GM21526 (cell line): Measurements from ENCODE around the gene ZMYND19.
"Not testable (repeated sequence)": the region's sequence is repeated elsewhere in the genome, so short reads cannot be mapped to it uniquely, and the experiment has no call there.

Source experiments
- ATAC-seq: cut with Tn5 transposase; IDR thresholded peaks from one replicate; pipeline ENCODE4 v1.9.1; 2021; ENCODE audit warnings: moderate library complexity; ENCODE audit not compliant: unreplicated experiment, low FRiP score

Gene ZMYND19

DNA sequence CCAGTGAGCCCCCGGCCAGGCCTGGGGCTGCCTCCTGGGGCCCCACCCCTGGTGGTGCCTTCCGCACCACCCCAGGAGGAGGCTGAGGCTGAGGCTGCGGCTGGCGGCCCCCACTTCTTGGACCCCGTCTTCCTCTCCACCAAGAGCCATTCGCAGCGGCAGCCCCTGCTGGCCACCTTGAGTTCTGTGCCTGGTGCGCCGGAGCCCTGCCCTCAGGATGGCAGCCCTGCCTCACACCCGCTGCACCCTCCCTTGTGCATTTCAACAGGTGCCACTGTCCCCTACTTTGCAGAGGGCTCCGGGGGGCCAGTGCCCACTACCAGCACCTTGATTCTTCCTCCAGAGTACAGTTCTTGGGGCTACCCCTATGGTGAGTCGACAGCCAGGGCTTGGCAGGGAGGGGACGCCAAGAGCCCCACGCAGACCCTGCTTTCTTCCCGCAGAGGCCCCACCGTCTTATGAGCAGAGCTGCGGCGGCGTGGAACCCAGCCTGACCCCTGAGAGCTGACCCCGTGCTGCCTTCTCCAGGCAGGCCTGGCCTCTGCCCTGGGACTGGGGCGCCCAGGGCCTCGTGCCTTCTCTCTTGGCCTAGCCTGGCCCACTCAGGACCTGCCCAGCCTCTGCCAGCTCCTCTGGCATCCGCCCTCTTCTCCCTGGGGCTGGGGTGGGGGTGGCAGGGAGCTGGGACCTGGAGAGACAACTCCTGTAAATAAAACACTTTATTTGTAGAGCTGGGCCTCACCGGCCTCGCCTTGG, 24.5 kb upstream of the ZMYND19 start:
- no peak for ATAC-seq

GRCh38 chr9:137613738-137614523, 23.6 kb upstream of the ZMYND19 start:
- ATAC-seq = no peak

DNA sequence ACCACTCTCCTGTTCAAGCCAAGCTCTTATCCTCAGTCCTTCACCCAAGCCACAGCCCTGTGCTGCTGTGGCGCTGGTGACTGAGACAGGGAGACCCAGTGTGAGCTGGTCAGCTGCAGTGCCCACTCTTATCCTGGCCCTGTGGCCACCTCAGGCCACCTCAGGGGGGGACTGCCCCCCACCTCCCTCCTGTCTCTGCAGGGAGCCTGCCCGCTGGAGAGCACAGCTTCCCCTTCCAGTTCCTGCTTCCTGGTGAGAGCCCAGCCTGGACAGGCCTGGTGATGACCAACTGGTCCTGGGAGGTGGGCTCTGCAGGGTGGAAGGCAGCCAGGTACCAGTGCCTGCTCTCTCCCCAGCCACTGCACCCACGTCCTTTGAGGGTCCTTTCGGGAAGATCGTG, 22.9 kb upstream of the ZMYND19 start:
- ATAC-seq = no peak

DNA sequence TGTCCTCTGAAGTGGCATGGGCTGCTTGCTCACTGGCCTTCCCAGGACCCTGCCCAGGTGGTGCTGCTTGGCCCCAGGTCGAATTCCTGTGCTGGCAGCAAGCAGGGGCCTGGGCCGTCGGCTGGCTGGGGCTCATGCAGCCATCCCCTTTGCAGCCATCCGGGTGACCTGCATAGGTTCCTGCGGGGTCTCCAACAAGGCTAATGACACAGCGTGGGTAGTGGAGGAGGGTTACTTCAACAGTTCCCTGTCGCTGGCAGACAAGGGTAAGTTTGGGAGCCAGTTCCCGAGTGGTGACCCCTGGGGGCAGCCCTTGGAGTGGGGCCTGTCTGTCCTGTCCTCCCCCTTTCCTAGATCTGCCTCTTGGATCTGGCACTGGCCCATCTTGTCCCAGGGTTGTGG, 22.4 kb upstream of the ZMYND19 start:
- no peak for ATAC-seq

GRCh38 chr9:137611623-137612609, 21.6 kb upstream of the ZMYND19 start:
- no peak for ATAC-seq

DNA sequence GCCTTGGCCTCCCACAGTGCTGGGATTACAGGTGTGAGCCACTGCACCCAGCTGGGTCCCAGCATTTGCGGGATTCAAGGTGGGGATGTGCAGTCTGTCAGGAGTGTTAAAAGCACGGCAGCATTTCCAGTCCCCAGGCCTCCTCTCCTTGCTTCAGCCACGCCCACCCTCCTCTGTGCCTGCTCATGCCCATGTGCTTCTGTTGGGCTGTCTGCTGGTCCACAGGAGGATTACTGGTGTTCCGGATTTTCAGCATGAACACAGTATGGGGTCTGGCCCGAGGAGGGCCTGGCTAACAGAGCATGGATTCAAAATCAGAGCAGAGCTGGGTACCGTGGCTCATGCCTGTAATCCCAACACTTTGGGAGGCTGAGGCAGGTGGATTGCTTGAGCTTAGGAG, 20.6 kb upstream of the ZMYND19 start:
- ATAC-seq = no peak

DNA sequence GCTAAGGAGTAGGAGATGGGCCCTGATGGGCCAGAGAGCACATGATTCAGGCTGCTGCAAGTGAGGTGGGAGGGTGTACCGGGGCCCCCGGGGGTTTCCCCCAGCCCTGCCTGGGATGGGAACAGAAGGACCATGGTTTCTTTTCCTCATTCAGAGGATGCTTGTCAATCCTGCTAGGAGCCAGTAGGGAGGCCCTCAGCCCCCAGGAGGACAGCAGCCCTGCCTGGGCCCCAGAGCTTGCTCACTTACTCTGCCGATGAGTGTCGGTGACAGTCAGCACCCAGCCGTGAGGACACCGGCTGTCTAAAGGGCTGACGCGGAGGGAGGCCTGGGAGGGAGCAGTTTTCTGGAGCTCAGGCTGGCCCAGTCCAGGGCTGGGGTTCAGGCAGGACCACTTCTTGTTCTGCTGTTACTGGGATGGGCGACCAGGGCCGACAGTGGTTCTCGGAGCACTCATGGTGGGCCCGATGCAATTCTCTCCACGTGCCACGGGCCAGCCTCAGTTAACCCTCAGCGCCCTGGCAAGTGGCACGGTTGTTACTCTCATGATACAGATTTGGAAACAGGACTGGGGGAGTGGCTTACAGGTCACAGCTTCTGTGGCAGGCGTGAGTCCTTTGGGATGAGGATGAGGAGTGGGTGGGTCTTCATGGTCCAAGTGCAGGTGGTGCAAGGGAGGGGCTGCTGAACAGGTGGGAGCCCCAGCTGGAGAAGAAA, 17.0 kb upstream of the ZMYND19 start:
- no peak for ATAC-seq

- no peak for ATAC-seq
These were observed 16.4 kb upstream of the ZMYND19 start for GRCh38 chr9:137606734-137607138.

- peak; percentile 0 for ATAC-seq
These were observed 15.8 kb upstream of the ZMYND19 start for GRCh38 chr9:137606005-137606621.

- ATAC-seq = peak; percentile 83
These were observed 15.1 kb upstream of the ZMYND19 start, which contains the start of gene ARRDC1 for GRCh38 chr9:137605121-137606004. TSS of gene ARRDC1 (plus strand) at chr9:137605686. CDS start at chr9:137605718, 32 bp downstream.

DNA sequence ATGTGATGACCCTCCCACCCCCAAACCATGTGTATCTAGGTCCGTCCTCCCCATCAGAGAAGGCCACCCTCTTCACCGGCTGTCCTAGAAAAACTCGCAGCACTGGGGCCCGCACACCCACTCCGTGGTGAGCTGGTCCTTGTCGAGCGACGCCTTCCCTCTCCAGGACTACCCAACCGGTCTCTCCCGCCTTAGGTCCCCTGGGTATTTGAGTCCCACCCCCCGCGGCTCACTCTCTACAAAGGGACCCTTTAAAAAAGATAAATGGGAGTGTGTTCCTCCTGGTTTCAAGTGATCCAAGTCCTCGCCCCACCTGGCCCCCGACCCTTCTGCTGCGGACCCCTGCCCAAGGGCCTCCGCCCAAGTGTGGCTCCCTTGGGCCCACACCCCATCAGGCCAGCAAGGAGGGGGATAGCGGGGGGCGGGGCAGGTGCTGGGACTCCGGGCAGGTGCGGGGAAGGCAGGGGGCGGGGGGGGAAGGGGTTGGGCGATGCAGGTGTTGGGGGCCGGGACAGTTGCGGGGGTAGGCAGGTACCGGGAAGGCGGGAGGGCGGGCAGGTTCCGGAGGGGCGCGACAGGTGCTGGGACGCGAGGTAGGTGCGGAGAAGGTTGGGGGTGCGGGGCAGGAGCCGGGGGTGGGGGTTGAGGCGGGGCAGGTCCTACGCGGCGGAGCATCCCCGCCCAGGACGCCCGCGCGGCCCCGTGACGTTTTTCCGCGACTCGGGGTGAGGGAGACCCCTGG, 14.2 kb upstream of the ZMYND19 start:
- ATAC-seq = no peak

- no peak for ATAC-seq
These were observed 13.6 kb upstream of the ZMYND19 start for GRCh38 chr9:137603879-137604278.

DNA sequence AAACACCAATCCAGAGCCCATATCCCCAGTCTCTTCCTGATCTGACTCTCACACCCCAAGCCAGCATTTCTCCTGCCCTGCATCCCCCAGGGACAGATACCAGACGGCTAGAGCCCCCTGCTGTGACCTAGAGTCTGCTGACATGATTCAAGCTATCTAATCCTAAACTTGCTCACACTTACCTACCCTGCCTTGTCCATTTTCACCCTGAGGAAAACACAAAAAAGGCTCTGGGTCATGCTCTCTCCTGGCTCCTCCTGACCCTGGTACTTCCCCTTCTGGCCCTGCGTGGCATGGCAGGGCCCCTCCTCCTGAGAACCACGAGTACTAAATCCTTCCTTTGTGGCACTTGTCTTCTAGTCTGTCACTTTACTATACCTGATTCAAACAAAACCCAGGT, 12.3 kb upstream of the ZMYND19 start:
- ATAC-seq = no peak

- no peak for ATAC-seq
These were observed 8.6 kb upstream of the ZMYND19 start for GRCh38 chr9:137598943-137599342.

DNA sequence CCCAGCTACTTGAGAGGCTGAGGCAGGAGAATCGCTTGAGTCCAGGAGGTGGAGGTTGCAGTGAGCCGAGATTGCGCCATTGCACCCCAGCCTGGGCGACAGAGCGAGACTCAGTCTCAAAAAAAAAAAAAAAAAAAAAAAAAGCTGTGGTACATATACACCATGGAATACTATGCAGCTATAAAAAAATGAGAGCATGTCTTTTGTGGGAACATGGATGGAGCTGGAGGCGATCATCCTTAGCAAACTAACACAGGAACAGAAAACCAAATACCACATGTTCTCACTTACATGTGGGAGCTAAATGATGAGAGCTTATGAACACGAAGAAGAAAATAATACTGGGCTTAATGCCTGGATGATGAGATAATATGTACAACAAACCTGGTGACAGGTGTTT, 6.3 kb upstream of the ZMYND19 start:
- ATAC-seq = not testable (repeated sequence)

- no peak for ATAC-seq
These were observed 2.9 kb upstream of the ZMYND19 start for GRCh38 chr9:137593176-137593575.

DNA sequence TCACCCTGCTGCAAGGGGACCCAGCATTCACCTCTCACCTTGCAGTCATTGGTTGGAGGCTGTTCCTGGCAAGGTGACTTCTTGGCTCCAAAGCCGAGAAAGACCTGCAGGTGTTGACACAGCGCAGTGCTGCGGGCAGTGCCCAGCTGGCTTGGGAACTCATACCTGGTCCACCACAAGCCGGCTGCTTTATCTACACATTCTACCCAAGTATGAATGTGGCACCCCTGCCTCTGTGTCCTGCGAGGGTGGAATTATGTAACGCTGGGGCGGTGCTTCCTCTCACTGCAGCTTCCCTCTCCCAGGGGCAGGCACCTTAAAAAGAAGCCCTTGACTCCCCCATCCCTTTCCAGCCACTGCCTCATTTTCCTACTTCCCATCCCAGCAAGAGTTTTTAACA, 2.5 kb upstream of the ZMYND19 start:
- no peak for ATAC-seq

DNA sequence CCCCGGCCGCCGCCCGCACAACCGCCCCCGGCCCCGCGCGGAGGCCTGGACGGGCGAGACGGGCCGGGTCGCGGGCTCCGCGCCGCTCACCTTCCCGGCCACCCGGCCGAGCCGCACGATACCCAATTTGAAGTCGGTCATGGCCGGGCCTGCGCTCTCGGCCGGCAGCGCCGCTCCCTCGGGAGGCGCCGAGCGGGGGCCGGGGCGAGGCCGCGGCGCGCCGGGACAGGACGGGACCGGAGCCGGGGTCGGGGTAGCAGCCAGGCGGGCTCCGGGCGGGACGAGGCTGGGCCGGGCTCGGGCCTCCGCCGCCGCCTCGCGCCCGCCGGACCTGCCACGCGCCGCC, 216 bp downstream of the ZMYND19 start:
- ATAC-seq = no peak
